GM12878 (cell line): ENCODE measurements around the gene EEF1A2. TPM values are rescaled to one million over a fixed set of nuclear protein-coding genes. Genes with fewer than 3 reads are reported as not detected.

Experiments used
- ATAC-seq: fragments of 200-7000 bp; cut with Tn5 transposase; 3 replicates; pipeline ENCODE4 v1.9.1; 2020; ENCODE audit warnings: mild to moderate bottlenecking, moderate library complexity
- BruUV-seq: library from RNA; stranded (reverse); fragments of 400-500 nt; replicated peaks from 2 replicates; lab custom pipeline; 2021; lab: Mats Ljungman, UMichigan
- CTCF ChIA-PET: fragments of 300-600 bp; sonication (Branson Sonifier 250); formaldehyde crosslinking; extraction: SDS; loops from one replicate; lab custom pipeline; 2021; ENCODE audit warnings: inconsistent platforms; lab: Yijun Ruan, JAX
- POLR2A ChIA-PET: fragments of 350-600 bp; formaldehyde crosslinking; extraction: SDS; loops from one replicate; lab custom pipeline; 2021; ENCODE audit warnings: inconsistent platforms; lab: Charles Lee
- RAD21 ChIA-PET: fragments of 300-600 bp; sonication (Branson Sonifier 250); formaldehyde crosslinking; loops from one replicate; lab custom pipeline; 2023; ENCODE audit warnings: antibody characterized with exemption; ENCODE audit not compliant: unreplicated experiment; lab: Charles Lee
- SMC1A ChIA-PET: fragments of 300-600 bp; sonication (Branson Sonifier 250); formaldehyde crosslinking; loops from one replicate; lab custom pipeline; 2023; ENCODE audit not compliant: unreplicated experiment, uncharacterized antibody; lab: Charles Lee
- DNase-seq: peaks from one replicate; pipeline ENCODE4 v3.0.0-alpha.2; 2011; ENCODE audit warnings: low read depth, low spot score
- FAIRE-seq: peaks from 3 replicates; lab custom pipeline; 2011; peaks lifted over from hg19 to GRCh38; lab: Jason Lieb, UNC
- H2AFZ ChIP-seq: 2 replicates; pipeline ENCODE4 v1.6.0; 2011; ENCODE audit warnings: low read depth, low read length, control low read depth; ENCODE audit not compliant: control insufficient read depth
- H3K27ac ChIP-seq: 2 replicates; pipeline ENCODE4 v1.5.1; 2011; ENCODE audit warnings: control low read depth; ENCODE audit not compliant: control insufficient read depth, insufficient read depth
- H3K27me3 ChIP-seq, 2 experiments: replicated peaks in 1 of 2; 2 replicates each; pipeline versions ENCODE4 v1.6.0 to v1.6.1; 2011; ENCODE audit warnings: low read length in 1 of 2; ENCODE audit not compliant: control insufficient read depth in 2 of 2, insufficient read depth in 2 of 2
- H3K36me3 ChIP-seq, 2 experiments: 2 replicates each; pipeline ENCODE4 v1.5.1; 2011; ENCODE audit warnings: low read length in 1 of 2; ENCODE audit not compliant: control insufficient read depth in 2 of 2, insufficient read depth in 2 of 2
- H3K4me1 ChIP-seq: 2 replicates; pipeline ENCODE4 v1.6.1; 2011; ENCODE audit warnings: mild to moderate bottlenecking, low read length, moderate library complexity, mixed read lengths; ENCODE audit not compliant: control insufficient read depth, insufficient read depth
- H3K4me2 ChIP-seq: 2 replicates; pipeline ENCODE4 v1.6.0; 2011; ENCODE audit warnings: control low read depth; ENCODE audit not compliant: control insufficient read depth, insufficient read depth
- H3K4me3 ChIP-seq: fragments of 200-600 bp; sonication (generic); 2 replicates; pipeline ENCODE4 v1.5.1; 2016
- H3K79me2 ChIP-seq: 2 replicates; pipeline ENCODE4 v1.6.0; 2011; ENCODE audit warnings: low read length; ENCODE audit not compliant: control insufficient read depth, insufficient read depth
- H3K9ac ChIP-seq: 2 replicates; pipeline ENCODE4 v1.8.0; 2011; ENCODE audit warnings: low read length, control low read depth, mixed read lengths; ENCODE audit not compliant: control insufficient read depth, insufficient read depth
- H3K9me3 ChIP-seq: replicated peaks from 3 replicates; pipeline ENCODE4 v1.5.1; 2011; ENCODE audit warnings: mild to moderate bottlenecking, low read length; ENCODE audit not compliant: control insufficient read depth, insufficient read depth
- H4K20me1 ChIP-seq: 2 replicates; pipeline ENCODE4 v1.6.0; 2011; ENCODE audit not compliant: control insufficient read depth, insufficient read depth
- CREB1 ChIP-seq: IDR thresholded peaks from 2 replicates; pipeline ENCODE4 v1.6.1; 2012; ENCODE audit warnings: low read depth, mild to moderate bottlenecking, inconsistent platforms
- ETV6 ChIP-seq, 2 experiments: fragments of 450-650 bp in 1 of 2; IDR thresholded peaks in 1 of 2; conservative IDR thresholded peaks in 1 of 2; 2 replicates each; pipeline ENCODE4 v1.6.1; 2014; ENCODE audit warnings: antibody characterized with exemption in 1 of 2, borderline replicate concordance in 1 of 2, low read depth in 1 of 2, mild to moderate bottlenecking in 1 of 2, moderate library complexity in 1 of 2
- MEF2B ChIP-seq: fragments of 450-650 bp; IDR thresholded peaks from 2 replicates; pipeline ENCODE4 v1.6.1; 2018; ENCODE audit warnings: mild to moderate bottlenecking, moderate library complexity; ENCODE audit not compliant: partially characterized antibody, poor library complexity, severe bottlenecking
- PBX3 ChIP-seq: IDR thresholded peaks from 2 replicates; pipeline ENCODE4 v1.6.1; 2011; ENCODE audit warnings: mild to moderate bottlenecking, low read depth, low read length, moderate library complexity; ENCODE audit not compliant: insufficient replicate concordance
- POU2F2 ChIP-seq: IDR thresholded peaks from 3 replicates; pipeline ENCODE4 v1.6.1; 2011; ENCODE audit warnings: low read depth, mild to moderate bottlenecking, low read length, borderline replicate concordance
- SREBF1 ChIP-seq: IDR thresholded peaks from 2 replicates; pipeline ENCODE4 v1.6.1; 2012; ENCODE audit warnings: mild to moderate bottlenecking, low read length
- TAF1 ChIP-seq: IDR thresholded peaks from 2 replicates; pipeline ENCODE4 v1.6.1; 2011; ENCODE audit warnings: mild to moderate bottlenecking, low read depth, low read length, borderline replicate concordance
- WRNIP1 ChIP-seq: IDR thresholded peaks from 2 replicates; pipeline ENCODE4 v1.6.1; 2011; ENCODE audit warnings: low read depth, low read length, improper control_type of control experiment, borderline replicate concordance
- ZBED1 ChIP-seq: IDR thresholded peaks from 2 replicates; pipeline ENCODE4 v1.6.1; 2016; ENCODE audit warnings: borderline replicate concordance
- ZNF274 ChIP-seq: IDR thresholded peaks from one replicate; pipeline ENCODE4 v1.8.0; 2011; ENCODE audit not compliant: insufficient read length, insufficient read depth
- ZNF592 ChIP-seq: fragments of 450-650 bp; IDR thresholded peaks from 2 replicates; pipeline ENCODE4 v1.6.1; 2017; ENCODE audit warnings: mild to moderate bottlenecking, moderate library complexity
- WGBS: methylation state at CpG from one replicate; pipeline ENCODE4 v1.1.6; 2016; ENCODE audit warnings: low lambda C conversion rate; ENCODE audit not compliant: insufficient replicate concordance, insufficient coverage; ENCODE audit errors: missing lambda C conversion rate; 5-methylcytosine and 5-hydroxymethylcytosine counted together
- in situ Hi-C: fragments of 300-500 bp; cut with MboI; formaldehyde crosslinking; loops from 9 replicates; pipeline ENCODE4 v1.14.3; 2018; ENCODE audit warnings: mixed read lengths
- intact Hi-C: fragments of 100-400 bp; cut with micrococcal nuclease; formaldehyde crosslinking; loops from one replicate; pipeline ENCODE4 v1.14.2; 2022; ENCODE audit not compliant: unreplicated experiment
- polyA plus RNA-seq, 11 experiments: library from polyadenylated mRNA; depleted of rRNA in 4 of 11; unstranded in 6 of 11; stranded (reverse) in 5 of 11; fragments of >200 nt; fragmentation: Nextera tagmentation in 4 of 11; fragmentation: Illumina TruSeq in 1 of 11; extraction: Ambion mirVana in 4 of 11; extraction: Trizol in 1 of 11; gene quantifications; 1 replicate in 1 of 11; 2 replicates in 10 of 11; pipeline versions ENCODE4 v1.2.1 to v1.2.3, GENCODE V29; 2011 to 2016; ENCODE audit warnings: inconsistent platforms in 2 of 11, missing spikeins in 2 of 11, low read depth in 1 of 11
- total RNA-seq, 4 experiments: library from RNA; depleted of rRNA in 3 of 4; stranded (reverse); fragments of >200 nt in 3 of 4; fragmentation: Illumina TruSeq in 1 of 4; extraction: Trizol in 1 of 4; gene quantifications; 2 replicates each; pipeline versions ENCODE4 v1.2.1 to v1.2.3, GENCODE V29; 2013 to 2021
- TF ChIP-seq, protein P1 (sequence below): fragments of 450-650 bp; formaldehyde crosslinking; IDR thresholded peaks from 2 replicates; pipeline ENCODE4 v1.4.0; 2022; ENCODE audit warnings: mild to moderate bottlenecking, moderate library complexity

EEF1A2 gene
- total and polyA plus RNA-seq, 10 of the 15 experiments (the other 5 are each of a cell fraction or from before 2014, with no cell fraction given) = 0.56 TPM; not detected in 9

- TF ChIP-seq ETV6 (conservative IDR thresholded peaks at IDR 0.05 in 1 of 2, IDR thresholded peaks at IDR 0.05 in 1 of 2; ENCODE audit: borderline replicate concordance in 1 of 2, low read depth in 1 of 2) (no peak), SREBF1 (no peak)
Measured at GRCh38 chr20:63521602-63522001, 22.7 kb upstream of the EEF1A2 start (continued).

GRCh38 chr20:63520934-63521601 is 22.2 kb upstream of the EEF1A2 start:
- no peak overlapping the region for H2AFZ ChIP-seq
- SMC1A ChIA-PET = interaction anchor here (1.2 kb wide), 1 partner anchor 80 kb away, joined by 7 read pairs; no protein-coding TSS in a partner anchor
- TF ChIP-seq, protein P1, sequence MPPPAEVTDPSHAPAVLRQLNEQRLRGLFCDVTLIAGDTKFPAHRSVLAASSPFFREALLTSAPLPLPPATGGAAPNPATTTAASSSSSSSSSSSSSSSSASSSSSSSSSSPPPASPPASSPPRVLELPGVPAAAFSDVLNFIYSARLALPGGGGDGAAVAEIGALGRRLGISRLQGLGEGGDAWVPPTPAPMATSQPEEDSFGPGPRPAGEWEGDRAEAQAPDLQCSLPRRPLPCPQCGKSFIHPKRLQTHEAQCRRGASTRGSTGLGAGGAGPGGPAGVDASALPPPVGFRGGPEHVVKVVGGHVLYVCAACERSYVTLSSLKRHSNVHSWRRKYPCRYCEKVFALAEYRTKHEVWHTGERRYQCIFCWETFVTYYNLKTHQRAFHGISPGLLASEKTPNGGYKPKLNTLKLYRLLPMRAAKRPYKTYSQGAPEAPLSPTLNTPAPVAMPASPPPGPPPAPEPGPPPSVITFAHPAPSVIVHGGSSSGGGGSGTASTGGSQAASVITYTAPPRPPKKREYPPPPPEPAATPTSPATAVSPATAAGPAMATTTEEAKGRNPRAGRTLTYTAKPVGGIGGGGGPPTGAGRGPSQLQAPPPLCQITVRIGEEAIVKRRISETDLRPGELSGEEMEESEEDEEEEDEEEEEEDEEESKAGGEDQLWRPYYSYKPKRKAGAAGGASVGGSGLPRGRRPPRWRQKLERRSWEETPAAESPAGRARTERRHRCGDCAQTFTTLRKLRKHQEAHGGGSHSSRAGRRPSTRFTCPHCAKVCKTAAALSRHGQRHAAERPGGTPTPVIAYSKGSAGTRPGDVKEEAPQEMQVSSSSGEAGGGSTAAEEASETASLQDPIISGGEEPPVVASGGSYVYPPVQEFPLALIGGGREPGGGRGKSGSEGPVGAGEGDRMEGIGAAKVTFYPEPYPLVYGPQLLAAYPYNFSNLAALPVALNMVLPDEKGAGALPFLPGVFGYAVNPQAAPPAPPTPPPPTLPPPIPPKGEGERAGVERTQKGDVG (CRISPR knock-in tag) = no peak
- TF ChIP-seq TAF1 = no peak
- peak; percentile 54 for TF ChIP-seq MEF2B
- no peak for TF ChIP-seq PBX3
- TF ChIP-seq ZBED1 = no peak
- no peak for TF ChIP-seq CREB1
- TF ChIP-seq WRNIP1 = no peak
- 0 out of 3 replicates have a peak, but pooled peaks have one; percentile 5 for TF ChIP-seq POU2F2
- no peak for TF ChIP-seq ZNF274
- TF ChIP-seq ZNF592 = no peak

More at GRCh38 chr20:63520934-63521601, 22.2 kb upstream of the EEF1A2 start:
- H4K20me1 ChIP-seq = no peaks in the 10 kb centered on the region
- CTCF ChIA-PET = interaction anchor here (0.6 to 2.1 kb wide), 5 partner anchors 17 to 517 kb away, joined by 3 to 6 read pairs (median 3); partner anchors contain the start of gene RTEL1
- H3K36me3 ChIP-seq = peaks cover 0 to 2% of the 10 kb centered on the region in 2 experiments; a peak in 1 of 4 replicates
- H3K9me3 ChIP-seq = peaks cover 4% of the 10 kb centered on the region; the same call in 2 of the 3 replicates
- H3K9ac ChIP-seq = peak overlapping the region; percentile 80
- H3K27ac ChIP-seq = peak overlapping the region; percentile 58
- DNase-seq (no peak), FAIRE-seq (no peak), ATAC-seq (peak; percentile 79)
- H3K4me2 ChIP-seq = peak overlapping the region; percentile 99
- H3K4me3 ChIP-seq = peak overlapping the region; percentile 86
- RAD21 ChIA-PET = interaction anchor here (0.6 to 2.4 kb wide), 3 partner anchors 8 to 121 kb away, joined by 5 to 20 read pairs (median 6); partner anchors contain the start of gene PTK6
- H3K27me3 ChIP-seq = no peaks in the 10 kb centered on the region
- H3K4me1 ChIP-seq = peaks cover 4% of the 10 kb centered on the region
- POLR2A ChIA-PET = interaction anchor here (0.6 to 3.8 kb wide), 10 partner anchors 8 to 220 kb away, joined by 3 to 33 read pairs (median 3); partner anchors contain the start of genes HELZ2 and PTK6
- intact Hi-C loops = no loop called here
- BruUV-seq = TSS peak; percentile 86
- WGBS = 7% methylated on average over 55 of the region's 68 CpGs
- H3K79me2 ChIP-seq = peaks cover 8% of the 10 kb centered on the region
- in situ Hi-C loops = no loop called here
